RPMI7951 (cell line): ENCODE data around the gene BTBD10. TPM values are rescaled to one million over a fixed set of nuclear protein-coding genes. Genes with fewer than 3 reads are reported as not detected.
A peak's percentile ranks its signal among the peaks of the same experiment; 100 is the strongest.
"Not testable (repeated sequence)": the region's sequence is repeated elsewhere in the genome, so short reads cannot be mapped to it uniquely, and the experiment has no call there.

Source experiments
- DNase-seq: peaks from one replicate; pipeline ENCODE4 v3.0.0-alpha.2; 2012; ENCODE audit warnings: low read depth
- total RNA-seq: library from RNA; depleted of rRNA; stranded (reverse); fragments of >200 nt; shearing (Covaris generic); gene quantifications from 2 replicates; pipeline ENCODE4 v1.2.3, GENCODE V29; 2014

The BTBD10 gene
- total RNA-seq, 1 experiment from 2014 or later: 39.5 TPM

DNA sequence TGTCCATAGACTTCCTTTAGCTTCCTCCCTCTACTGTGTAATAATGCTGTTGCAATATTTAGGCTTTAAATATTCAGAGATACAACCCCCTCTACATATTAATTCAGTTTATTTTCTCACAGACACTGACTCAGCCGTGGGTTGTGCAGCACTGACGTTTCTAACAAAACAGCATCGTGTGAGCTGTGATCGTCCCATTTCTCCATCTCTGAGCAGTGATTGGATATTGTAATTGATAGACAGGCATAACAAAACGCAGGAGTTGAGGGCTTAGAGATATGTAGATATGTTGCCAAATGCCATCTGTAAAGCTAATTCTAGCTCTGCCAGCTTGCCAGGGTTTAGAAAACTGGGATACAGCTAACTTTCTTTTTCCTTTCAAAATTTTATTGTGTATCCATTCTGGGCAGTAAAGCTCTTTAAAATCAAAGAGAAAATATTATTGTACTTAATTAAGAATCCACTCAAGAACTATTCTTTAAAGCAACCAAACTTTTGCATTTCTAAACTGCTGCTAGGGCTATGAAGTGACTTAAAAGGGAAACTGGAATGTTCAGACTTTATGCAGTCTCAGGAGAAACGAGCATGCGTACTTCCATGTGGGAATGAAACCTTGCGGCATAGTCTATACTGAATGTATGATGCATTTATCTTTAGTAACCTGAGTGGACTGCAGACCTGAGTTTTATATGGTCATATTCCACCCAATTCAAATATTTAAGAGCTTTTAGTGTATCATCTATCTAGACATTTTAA lies 22.7 kb downstream of the BTBD10 start:
- peak; percentile 87 for DNase-seq

DNA sequence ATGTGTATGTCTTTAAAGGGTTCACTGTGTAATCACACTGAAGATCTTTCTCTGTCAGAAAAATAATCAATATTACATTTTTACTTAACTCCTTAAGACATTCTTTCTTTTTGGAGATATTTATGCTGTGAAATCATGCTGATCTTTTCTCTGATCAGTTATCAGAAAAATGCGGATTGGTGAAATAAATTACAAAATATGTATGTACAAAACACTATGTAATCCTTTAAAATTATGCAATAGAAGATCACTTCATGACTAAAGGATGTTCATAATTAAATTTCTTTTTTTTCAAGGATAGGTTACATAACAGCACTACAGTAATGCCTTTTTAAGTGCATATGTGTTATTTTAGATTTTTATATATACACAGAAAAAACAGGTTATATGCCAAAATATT lies 24.7 kb downstream of the BTBD10 start:
- DNase-seq: no peak

DNA sequence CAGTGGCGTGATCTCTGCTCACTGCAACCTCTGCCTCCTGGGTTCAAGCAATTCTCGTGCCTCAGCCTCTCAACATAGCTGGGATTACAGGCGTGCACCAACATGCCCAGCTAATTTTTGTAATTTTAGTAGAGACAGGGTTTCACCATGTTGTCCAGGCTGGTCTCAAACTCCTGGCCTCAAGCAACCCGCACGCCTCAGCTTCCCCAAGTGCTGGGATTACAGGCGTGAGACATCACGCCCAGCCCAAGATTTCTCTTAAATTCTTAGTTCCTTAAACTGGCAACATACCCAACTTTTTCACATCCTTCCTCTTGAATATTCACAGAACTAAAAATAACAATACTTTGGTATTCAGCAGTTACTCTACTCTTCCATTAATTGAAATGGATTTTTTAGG lies 26.2 kb downstream of the BTBD10 start:
- not testable (repeated sequence) for DNase-seq

DNA sequence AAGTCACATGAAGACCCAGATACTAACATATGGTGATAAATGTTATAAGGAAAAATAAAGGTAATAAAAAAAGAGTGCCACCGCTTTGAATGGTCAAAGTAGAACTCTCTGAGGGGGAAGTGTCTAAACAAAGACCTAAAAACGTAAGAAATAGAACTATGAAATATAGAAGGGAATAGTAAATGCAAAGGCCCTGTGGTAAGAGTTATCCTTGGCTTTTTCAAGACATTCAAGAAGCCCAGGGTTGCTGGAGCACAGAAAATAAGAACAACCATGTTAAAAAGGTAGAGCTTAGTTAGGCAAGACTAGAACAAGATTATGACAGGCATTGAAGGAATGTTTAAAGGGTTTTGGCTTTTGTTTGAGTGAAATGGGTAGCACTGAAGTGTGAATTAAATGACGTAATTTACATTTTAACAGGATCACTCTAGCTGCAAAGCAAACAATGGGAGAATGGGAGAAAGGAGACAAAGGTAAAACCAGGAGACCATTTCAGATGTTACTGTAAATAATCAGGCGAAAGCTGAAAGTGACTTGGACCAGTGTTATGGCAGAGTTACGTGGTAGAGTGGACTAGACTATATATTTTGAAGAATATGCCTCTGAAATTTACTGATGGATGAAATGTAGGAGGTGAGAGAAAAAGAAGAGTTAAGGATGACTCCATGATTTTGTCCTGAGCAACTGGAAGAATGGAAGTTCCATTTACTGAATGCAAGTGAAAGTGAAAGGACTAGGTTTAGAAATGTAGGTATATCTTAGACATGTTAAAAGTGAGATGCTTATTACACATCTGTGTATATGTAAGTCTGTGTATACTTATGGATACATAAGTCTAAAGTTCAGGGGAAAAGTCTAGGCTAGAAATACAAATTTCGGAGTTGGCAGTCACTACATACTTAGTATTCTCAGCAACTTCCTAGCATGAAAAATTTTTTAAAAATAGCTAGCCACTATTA lies 28.5 kb downstream of the BTBD10 start:
- no peak for DNase-seq

DNA sequence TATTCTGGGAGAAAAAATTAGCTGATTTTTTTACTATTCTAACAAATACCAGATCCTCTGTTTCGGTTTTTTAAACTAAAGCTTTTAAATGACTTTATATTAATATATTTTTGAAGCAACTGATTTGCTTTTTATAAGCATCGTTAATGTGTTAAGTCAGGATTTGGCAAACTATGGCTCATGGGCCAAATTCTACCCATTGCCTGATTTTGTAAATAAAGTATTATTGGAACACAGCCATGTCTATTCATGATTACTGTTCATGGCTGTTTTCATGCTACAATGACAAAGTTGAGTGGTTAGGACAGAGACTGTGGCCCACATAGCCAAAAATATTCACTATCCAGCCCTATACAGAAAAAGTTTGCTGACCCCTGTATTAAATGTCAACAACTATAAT lies 29.6 kb downstream of the BTBD10 start:
- no peak for DNase-seq

DNA sequence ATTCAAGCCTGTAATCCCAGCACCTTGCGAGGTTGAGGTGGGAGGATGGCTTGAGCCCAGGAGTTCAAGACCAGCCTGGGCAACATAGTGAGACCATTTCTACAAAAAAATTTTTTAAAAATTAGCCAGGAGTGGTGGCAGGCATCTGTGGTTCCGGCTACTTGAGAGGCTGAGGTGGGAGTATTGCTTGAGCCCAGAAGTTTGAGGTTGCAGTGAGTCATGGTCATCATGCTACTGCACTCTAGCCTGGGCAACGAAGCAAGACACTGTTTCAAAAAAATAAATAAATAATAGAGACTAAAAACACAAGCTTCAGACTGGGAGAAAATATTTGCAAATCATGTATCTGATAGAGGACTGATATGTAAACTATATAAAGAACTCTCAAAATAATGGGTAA lies 33.2 kb downstream of the BTBD10 start:
- peak; percentile 22 for DNase-seq

DNA sequence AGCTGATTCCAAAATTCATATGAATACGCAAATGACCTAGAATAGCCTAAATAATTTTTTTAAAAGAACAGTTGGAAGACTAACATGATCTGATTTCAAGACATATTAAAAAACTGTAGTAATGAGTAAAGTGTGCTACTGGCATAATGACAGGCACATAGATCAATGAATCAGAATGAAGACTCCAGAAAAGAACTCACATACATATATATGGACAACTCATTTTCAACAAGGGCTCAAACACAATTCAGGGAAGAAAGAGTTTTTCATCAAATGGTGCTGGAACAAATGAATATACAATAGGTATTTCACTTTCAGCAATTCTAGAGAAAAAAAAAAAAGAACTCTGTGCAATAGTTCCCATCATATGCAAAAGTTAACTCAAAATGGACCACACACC lies 33.7 kb downstream of the BTBD10 start:
- DNase-seq: no peak

DNA sequence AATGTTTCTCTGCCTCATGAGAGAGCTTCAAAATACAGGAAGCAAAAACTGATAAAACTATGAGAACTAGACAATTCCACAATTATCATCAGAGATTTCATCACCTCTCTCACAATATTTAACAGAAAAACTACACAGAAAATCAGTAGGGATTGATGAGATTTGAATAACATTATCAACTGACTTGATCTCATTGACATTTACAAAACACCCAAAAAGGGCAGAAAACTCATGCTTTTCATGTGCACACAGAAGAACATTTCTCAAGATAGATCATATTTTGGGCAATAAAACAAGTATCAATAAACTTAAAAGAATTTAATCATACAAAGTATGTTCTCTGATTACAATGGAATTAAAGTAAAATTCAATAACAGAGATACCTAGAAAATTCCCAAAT lies 35.6 kb downstream of the BTBD10 start:
- DNase-seq: no peak

DNA sequence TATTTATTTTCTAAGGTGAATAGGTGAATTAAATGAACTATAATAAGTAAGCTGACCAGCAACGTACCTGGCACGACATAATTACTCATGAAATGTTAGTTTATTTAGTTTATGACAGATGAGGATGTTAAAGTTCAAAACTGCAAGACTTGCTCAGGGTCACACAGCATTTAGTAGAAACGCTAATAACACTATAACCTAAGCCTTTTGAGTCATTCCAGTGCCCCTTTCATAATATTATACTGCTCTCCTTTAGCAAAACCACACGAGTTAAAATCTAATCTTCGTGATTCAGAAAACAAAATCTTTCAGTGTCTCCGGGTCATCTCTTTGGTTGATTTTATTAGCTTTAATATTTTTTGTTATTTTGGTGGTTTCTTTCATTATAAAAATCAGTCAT lies 39.6 kb downstream of the BTBD10 start:
- DNase-seq: no peak

DNA sequence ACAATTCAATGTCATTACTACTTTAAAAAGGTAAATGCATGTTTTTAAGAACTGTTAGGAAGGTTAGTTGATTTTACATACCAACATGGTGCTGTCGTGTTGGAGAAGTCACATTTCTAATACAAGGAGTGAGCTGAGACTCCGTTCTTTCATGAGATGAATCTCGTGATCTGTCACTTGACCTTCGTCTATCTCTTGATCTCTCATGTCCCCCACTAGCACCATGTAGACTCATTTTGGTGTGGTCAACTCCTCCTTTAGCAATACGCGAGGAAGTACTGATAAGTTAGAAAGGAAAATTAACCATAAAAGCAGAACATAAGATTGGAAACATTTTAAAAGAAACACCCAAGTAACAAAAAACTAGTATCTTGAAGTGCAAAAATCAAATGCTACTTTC lies 41.5 kb downstream of the BTBD10 start:
- no peak for DNase-seq

DNA sequence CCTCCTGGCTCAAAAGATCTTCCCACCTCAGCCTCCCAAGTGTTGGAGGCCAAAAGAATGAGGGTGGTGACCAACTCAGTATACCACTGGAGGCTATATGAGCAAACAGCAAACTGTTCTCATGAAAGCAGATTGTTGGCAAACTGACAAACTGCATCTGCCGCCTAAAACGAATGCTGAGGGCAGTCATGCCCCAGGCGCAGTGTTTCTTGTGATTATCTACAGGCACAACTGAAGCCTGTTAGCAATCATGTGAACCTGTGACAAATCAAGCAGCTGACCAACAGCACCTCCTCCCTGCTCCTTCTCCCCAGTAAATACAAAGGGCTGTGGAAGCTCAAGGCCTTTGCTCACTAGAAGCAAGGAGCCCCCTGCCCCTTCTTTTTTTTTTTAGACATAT lies 47.8 kb downstream of the BTBD10 start:
- peak; percentile 46 for DNase-seq

DNA sequence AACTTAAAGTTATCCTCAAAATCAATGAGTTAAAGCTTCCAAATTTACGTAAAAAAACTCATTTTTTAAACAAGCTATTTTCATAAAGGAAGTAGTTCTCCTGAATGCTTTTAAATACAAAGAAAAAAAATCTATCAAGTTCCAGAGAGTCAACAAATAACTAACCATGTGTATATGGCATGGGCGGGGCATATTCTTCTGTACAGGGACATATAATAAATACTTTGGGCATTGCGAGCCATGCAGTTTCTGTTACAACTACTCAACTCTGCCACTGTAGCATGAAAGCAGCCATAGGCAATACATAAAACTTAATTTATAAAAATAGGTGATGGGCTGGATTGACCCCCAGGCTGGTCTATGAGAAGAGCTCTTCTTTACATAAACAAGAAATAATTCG lies 57.8 kb downstream of the BTBD10 start:
- no peak for DNase-seq

DNA sequence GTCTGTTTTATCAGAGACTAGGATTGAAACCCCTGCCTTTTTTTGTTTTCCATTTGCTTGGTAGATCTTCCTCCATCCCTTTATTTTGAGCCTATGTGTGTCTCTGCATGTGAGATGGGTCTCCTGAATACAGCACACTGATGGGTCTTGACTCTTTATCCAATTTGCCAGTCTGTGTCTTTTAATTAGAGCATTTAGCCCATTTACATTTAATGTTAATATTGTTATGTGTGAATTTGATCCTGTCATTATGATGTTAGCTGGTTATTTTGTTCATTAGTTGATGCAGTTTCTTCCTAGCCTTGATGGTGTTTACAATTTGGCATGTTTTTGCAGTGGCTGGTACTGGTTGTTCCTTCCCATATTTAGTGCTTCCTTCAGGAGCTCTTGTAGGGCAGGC lies 64.7 kb downstream of the BTBD10 start:
- DNase-seq: not testable (repeated sequence)

DNA sequence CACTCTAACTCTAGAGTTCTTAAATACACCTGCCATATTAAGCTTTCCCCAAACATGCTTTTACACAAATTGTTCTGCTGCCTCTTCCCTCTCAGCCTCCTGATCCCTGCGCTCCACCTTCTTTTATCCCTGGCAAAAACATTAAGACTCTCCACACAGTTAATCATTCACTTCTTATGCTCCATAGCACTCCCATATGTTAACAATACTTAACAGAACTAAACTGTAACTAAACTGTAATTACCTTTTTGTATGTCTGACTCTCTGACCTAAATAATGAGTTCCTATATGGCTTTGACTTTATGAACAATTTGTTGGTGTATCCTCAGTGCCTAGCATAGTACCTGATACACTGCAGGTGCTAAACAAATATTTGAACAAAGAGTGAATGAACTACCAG lies 71.8 kb downstream of the BTBD10 start:
- no peak for DNase-seq

DNA sequence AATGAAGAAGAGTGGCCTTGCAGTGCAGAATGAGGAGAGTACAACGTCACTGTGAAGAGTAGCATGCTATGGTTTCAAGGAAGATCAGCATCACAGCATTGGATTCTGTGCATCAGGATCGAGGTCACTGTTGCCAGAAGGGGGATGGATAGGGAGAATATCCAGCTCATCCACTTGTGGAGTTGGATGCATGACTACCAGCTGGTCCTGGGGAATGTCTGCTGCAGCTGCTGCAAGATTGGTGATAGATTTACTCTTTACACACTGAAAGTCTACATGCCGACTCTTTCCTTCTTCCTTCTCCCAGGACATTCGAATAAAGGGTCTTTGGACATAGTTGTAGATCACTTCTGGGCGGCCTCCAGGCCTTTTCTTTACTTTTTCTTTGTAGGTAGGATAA lies 74.3 kb downstream of the BTBD10 start:
- DNase-seq: no peak

DNA sequence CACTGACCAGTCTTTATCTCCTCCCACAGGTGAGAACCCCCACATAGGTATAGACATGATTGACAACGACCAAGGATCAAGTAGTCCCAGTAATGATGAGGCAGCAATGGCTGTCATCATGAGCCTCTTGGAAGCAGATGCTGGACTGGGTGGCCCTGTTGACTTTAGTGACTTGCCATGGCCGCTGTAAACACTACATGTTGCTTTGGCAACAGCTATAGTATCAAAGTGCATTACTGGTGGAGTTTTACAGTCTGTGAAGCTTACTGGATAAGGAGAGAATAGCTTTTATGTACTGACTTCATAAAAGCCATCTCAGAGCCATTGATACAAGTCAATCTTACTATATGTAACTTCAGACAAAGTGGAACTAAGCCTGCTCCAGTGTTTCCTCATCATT lies 76.5 kb downstream of the BTBD10 start:
- no peak for DNase-seq

DNA sequence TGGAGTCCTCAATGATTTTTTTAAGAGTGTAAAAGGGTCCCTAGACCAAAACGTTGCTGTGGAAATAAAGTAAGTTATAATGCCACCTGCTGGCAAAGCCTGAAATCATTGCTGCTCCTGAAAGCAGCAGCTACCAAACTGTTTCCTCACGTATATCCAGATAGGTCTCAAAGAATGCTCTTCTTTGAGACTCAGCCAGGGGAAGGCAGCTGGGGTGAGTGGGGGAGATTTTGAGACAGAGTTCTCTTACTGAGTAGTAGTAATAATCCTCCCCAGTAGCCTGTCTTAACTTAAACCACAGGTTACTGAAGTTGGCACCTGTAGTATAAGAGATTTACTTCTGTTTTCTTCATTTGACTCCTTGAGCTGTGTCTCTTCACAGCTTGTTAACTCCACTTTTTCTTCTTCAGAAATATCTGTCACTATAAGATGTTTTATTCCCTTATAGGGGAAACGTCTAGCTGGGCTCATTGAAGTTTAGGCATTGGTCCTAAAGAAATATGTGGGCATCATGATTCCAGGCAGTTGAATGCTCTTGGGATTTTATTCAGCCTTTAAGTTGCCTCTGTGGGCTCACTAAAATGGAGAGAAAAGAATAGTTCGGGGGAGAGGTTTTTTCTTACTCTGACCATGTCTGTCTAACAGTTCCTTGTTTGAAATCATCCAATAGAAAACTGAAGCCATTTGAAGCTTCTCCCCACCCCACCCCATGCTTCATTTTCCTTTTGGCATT lies 77.9 kb downstream of the BTBD10 start:
- peak; percentile 42 for DNase-seq

DNA sequence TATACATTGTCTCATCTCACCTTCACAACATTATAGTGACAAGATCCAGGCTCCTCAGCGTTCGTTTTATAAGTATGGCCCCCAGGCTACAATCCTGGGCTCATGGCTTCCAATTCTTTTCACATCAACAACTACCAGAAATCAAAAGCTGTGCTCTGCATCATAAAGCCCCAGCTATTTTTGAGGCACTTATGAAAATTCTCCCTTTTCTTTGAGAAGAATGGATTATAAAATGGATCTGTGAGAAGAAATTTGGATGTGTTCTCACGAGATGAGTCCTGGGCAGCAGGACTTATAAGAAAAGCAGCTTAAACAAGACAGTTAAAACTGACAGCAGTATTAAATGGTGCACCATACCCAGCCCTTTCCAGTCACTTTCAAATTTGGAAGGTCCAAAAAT lies 80.3 kb downstream of the BTBD10 start:
- DNase-seq: no peak

DNA sequence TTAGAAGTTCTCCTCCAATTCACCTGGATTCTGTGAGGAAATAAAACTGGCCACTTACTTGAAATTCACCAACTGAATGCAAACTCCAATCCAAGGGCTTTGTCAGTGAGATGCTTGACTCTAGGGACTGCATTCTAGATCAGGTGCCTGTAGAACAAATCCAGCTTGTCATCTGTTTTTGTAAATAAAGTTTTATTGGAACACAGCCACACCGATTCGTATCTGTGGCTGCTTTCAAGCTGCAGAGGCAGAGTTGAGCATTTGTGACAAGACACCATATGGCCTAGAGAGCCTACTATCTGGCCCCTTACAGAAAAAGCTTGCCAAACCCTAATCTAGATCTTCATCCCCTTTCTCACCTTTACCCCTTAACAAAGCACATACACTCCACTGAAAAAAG lies 82.3 kb downstream of the BTBD10 start:
- no peak for DNase-seq

DNA sequence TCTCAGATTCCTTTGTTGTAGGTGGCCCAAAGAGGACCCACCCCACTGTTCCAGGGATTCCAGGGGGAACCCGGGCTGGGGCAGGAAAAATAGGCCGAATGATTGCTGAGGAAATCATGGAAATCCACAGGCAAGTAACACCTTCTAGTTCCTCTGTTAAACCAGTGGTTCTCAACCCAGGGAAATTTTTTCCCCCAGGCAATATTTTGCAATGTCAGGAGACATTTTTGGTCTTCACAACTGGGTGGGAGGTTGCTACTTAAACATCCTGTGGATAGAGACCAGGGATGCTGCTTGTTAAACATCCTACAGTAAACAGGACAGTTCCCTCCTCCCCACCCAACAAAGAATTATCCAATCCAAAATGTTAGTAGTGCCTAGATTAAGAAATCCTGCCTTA lies 84.7 kb downstream of the BTBD10 start:
- peak; percentile 11 for DNase-seq

DNA sequence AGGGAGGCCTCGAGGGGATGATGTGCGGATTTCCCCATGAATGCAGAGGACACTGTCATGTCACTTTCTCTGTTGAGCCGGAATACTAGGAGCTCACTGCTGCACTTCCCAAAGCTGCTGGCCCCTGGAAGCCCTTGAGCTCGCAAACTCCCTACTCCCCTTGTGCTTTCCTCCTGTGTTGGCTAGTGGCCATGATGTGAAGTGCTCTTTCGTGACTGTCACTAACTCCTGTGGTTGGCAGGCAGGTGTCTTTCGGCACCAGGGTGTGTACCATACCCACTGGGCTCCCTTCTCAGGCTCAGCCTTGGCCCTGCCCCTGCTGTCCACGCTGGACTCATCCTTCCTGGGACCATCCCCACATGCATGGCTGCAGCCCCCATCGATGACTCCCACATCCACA lies 86.2 kb downstream of the BTBD10 start:
- no peak for DNase-seq

DNA sequence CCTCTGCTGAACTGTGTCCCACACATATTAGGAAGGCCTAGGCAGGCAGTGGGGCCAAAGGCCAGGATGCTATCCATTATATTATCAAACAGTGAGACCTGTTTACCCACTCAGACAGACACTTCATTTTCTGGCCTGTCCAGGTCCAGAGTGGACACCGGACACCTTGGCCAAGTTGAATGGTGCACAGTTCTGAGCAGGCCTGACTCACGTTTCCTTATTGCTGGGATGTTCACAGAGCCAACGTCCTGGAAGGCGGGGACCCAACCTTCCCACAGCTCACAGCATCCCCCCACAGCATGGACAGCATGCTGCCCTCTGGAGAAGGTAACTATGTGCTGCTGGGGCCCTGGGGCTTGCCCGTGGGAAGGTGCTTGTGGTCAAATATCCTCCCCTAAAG lies 86.6 kb downstream of the BTBD10 start:
- no peak for DNase-seq
